Heart left ventricle (tissue), 13 donors: ENCODE measurements around the gene ARL3.

Experiments
- CTCF ChIP-seq, 12 donors: fragments of 200-600 bp; sonication (generic) in 4 of 12; IDR thresholded peaks; one replicate each; pipeline versions ENCODE4 v1.5.0 to v1.8.0; 2018 to 2022; ENCODE audit warnings: antibody characterized with exemption in 12 of 12, mild to moderate bottlenecking in 5 of 12
- POLR2A ChIP-seq, 2 donors: fragments of 450-650 bp; IDR thresholded peaks; one replicate each; pipeline ENCODE4 v1.6.1; 2017; ENCODE audit warnings: antibody characterized with exemption in 2 of 2, mild to moderate bottlenecking in 2 of 2, moderate library complexity in 2 of 2
- donor health status: ischemic (EF 13 %, LVEDD 7.1; RV severe dilation, severe dysfunction).
- donor health status: DM: no; HTN: yes; CAD: no.
- donor health status: DM: no; HTN: no; CAD: no.
- donor health status: ischemic (EF 25% LVEDD 6.9; RV normal size, moderate dysfunction).
- donor health status: ischemic (EF 25% LVEDD 5.7; RV mildly dilated, moderate dysfunction).
- donor health status: ischemic (EF 35%, LVEDD 5.7; RV mildly dilated, moderate dysfunction).
- donor health status: nonischemic (EF 11% LVEDD 7.7; RV severe dilation, severe dysfunction).
- donor health status: DM: yes; HTN: yes; CAD: no.
- donor health status: PGD.
- donor health status: ischemic (EF 29% LVEDD 5.4; RV normal size, mild dysfunction).
- donor health status: nonischemic (EF 23%, LVEDD 6.1; RV moderate dilation, normal function).

DNA sequence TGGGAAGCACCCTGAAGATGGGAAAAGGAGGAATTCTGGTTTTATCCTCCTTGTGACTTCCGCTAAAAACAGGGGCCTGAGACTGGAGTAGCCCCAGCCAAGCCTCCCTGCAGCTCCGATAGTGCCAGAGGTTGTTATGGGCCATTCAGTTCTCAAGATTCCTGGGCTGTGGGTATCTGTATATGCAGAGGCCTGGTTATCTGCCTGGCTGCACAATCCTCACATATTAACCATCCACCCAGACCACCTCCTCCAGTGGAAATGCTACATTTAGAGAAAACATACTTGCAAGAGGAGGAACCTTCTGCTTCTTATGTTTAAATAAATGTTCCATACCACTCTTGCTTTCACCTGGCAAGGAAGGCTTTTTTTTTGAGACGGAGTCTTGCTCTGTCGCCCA is 34.6 kb downstream of the ARL3 start:
- TF ChIP-seq CTCF (IDR thresholded peaks at IDR 0.05), result no peak
- no peak for TF ChIP-seq POLR2A (IDR thresholded peaks at IDR 0.05)
